HG02623 (cell line): Measurements from ENCODE around the gene NPLOC4.

Source experiments
- ATAC-seq: cut with Tn5 transposase; IDR thresholded peaks from one replicate; pipeline ENCODE4 v1.9.1; 2021; ENCODE audit warnings: moderate library complexity; ENCODE audit not compliant: unreplicated experiment

NPLOC4 gene

DNA sequence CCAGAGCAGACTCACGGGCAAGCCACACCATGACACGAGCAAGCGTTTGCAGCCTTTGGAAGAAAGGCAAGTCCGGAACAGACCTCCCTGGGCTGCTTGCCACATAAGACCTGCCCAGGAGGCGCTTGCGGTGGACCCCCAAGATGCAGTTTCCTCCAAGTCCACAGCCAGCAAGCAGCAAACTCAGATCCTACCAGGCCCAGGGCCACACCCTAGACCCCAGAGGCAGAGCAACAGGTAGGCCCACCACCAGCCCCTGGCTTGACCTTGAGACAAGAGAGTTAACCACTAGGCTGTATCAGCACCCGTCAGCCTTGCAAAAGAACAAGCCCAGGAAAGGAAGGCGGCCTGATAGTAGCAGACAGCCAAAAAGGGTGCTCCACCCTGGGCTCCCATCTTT, 87.1 kb downstream of the NPLOC4 start:
- no peak for ATAC-seq

DNA sequence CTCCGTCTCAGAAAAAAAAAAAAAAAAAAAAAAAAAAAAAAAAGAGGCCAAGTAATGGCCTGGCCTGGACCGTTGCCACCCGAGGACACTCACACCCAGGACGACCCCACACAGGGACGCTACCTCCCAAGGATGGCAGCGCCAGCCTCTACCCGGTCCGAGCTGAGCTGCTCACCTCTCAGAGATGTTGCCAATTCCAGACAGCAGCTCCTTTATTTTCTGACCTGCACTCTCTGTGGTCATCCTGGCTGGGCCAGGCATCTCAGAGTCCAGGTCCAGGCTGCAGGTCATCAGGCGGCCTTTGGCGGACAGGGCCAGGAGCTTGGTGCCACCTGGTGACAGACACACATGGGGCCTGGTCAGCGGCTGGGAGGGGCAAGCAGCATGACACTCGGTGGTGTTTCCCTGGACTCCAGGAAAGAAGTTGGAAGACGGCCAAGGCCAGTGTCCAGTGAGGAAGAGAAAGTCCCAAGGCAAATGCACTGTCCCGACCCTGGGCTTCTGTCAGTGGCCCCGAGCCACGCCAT, 87.8 kb downstream of the NPLOC4 start:
- ATAC-seq = no peak

DNA sequence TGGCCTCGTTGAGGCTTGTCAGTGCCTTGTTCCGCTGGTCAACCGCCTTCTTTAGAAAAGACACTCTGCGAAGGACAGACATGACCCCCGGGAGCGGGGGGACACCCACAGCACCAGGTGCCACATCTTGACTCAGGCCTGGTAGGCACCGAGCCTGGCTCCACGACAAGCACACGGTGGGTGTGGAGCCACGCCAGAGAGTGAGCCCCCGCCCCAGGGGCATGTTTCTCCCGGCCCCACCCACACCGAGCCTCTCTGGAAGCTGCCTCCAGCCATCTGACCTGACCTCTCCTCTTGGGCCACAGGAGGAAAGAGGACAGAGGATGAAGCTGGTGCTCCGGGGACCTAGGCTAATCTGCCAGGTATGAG, 89.3 kb downstream of the NPLOC4 start:
- no peak for ATAC-seq

DNA sequence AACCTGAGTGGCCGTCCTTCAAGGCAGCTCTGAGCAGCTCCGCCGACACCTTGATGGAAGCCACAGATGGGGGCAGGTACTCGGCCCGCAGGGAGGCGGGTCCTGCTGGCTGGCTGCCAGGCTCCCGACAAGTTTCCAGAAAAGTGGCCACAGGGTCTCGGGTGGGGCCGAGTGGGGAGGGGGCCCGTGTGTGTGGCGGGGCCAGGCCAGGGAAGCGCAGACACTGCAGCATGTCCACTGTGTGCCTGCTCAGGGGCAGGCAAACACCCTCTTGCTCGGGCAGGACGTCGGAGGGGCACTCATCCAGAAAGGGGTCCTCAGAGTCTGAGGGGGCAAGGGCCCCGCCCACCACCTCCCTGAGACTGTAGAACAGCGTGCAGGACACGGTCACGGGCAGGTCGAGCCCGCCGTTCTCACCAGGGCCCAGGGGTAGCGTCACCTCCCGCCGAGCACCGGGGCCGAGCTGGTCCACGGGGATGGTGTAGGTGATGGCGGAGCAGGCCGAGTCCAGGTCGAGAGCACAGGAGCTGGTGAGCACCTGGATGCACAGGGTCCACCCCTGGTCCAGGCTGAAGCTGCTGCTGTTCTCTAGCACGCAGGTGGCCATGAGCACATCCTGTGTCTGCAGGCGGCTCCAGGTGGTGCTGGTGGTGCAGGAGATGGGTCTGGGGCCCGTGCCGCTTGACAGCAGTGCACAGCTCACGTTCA, 89.9 kb downstream of the NPLOC4 start:
- ATAC-seq = no peak

DNA sequence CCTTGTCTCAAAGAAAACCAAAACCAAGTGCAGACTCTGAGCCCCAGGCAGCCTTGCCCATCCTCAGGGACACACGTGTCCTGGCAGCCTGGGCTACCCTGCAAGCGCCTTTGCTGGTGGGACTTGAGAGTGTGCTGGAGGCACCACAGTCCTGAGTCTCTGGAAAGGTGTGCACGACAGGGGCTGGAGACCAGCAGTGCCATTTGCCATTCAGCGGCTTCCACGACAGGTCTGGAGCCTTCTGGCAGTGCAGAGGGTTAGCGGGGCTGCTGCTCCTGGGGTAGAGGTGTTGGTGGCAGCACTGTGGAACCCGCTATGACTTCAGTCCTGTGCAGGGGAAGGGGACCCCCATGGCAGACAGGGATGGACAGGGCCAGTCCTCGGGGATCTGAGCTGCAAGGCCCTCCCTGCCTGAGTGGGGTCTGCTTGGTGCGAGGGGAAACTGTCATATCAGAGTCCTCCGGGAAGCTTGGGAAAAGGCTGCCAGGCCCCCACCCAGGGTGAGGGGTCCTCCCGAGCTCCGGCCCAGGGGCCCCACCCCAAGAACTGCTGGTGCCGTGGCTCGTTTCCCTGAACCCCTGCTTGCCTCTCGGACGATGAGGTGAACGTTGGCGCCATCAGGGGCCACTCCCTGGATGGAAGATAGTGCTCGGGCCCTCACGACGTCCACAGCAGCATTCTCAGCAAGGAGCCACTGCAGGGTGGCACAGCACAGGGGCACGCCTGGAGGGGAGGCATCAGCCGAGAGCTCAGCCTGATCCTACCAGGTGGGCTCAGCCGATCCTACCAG, 91.6 kb downstream of the NPLOC4 start:
- ATAC-seq = no peak

DNA sequence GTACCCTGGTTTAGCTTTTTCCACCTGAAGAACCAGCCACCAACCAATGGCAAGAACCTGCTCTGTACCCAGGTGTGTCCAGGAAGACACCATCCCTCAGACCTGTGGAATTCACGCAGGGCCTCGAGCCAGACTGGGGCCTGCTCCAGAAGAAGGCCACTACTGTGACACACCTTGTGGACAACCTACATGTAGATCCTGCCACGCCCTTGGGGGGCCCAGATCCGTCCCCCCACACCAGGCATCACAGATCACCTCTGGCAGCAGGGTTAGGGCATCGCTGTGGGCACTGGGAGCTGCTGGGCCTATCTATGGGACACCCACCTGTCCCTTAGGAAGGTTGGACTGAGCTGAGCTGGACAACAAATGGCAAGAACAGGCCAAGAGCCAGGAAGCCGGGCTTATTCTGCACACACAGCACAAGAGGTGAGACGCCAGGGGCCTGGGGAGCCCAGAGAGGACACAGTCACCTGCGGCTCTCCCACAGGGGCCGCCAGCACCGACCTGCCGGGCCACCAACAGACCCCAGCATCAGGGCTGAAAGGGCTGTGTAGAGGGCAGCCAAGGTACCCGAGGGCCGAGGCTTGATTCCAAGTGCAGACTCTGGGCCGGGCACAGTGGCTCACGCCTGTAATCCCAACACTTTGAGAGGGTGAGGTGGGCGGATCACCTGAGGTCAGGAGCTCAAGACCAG, 92.5 kb downstream of the NPLOC4 start:
- no peak for ATAC-seq

DNA sequence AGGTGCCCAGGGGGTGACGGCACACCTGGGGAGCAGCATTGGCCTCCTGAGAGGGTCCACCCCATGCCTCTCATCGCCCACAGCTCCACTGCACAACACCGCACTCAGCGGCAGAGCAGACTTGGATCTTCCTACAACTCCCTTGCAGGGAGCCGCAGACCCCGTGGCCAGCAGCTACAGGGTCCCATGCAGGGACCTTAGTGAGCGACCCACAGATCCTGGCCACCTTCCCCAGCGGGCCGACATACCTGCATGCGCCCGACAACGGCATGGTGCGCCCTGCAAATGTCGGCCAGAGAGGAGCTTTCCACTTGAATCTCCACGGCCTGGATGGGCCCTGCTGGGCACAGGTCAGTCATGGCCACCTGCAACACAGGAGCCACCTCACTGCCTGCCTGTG, 93.2 kb downstream of the NPLOC4 start:
- ATAC-seq = no peak

DNA sequence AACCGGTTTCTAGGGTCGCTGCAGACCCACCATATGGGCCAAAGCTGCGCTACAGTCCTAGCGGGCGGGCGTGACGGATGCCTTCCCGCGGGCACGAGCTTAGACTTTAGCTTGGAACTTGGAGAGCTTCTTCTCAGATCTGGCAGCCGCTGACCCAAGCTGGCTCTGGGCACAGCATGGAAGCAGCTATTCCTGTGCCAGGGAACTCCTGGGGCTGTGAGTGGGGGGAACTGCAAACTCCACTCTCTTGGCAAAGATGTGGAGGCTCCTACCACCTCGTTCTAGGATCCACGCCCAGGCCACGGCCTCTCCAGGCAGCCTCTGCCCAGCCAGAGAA, 93.6 kb downstream of the NPLOC4 start:
- no peak for ATAC-seq

DNA sequence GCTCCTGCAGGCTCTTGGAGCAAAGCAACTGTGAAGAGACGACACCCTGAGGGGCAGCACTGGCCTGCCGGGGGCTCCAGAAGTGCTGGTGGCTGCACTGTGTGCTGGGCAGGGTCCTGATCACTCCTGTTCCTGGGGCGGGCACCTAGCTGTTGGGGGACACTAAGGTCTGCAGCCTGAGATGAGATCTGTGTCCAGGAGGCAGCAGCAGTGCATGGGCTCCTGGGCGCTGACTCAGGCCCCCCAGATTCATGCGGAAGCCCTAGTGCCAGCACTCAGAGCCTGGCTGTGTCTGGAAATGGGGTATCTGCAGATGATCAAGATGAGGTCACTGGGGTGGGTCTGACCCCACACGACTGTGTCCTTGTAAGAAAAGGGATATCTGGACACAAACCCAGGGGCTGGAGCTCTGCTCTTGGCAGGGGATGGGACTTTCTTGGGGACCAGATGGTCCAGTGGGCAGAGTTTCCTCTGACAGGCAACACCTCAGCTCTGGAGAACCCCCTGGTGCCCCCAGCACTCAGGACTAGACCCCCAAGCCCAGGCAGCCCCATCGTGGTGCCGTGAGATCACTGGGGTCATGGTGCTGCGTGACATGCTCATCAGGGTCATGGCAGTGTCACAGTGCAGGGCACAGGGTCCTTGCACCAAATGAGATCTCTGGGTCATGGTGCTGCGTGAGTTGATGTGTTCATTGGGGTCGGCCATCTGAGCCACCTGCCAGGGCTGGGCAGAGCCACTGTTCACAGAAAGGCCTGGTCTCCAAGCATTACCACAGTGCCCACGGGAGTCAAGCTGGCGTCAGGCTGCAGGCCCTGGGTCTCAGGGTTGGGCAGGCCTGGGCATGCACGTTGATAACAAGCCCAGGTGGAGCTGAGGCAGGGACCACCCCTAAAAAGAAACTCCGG, 94.2 kb downstream of the NPLOC4 start:
- ATAC-seq = no peak

DNA sequence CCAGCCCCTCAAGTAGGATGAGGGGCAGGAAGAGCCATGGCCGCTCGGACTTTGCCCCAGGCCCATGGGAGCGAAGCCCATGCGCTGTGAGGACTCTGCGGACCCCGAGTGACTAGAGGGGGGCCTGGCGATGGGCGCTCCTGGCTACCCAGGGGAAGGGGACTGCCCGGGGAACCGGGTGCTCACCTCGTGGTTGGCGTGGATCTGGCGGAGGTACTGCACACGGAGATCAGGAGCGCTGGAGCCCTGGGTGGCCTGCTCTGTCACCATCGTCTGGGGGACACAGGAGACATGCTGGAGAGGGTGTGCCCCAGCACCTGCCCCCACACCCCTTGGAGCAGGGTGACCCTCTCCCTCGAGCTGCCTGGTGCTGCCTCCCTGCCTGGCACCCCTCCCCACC, 95.8 kb downstream of the NPLOC4 start:
- no peak for ATAC-seq

DNA sequence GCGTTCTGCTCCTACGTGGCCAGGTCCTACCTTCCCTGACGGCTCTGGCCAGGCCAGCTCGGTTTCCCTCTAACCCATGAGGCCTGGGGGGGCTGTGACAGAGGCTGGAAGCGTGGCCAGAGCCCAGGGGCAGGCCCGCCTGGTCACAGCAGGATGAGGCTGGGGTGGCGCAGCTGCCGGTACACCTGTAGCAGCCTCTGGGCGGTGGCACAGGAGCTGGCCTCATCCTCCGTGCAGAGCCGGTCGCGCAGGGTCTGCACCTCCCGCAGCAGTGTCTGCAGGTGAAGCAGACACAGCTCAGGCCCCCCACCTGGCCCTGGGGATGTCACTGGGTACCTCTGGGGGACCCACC, 96.3 kb downstream of the NPLOC4 start:
- no peak for ATAC-seq

DNA sequence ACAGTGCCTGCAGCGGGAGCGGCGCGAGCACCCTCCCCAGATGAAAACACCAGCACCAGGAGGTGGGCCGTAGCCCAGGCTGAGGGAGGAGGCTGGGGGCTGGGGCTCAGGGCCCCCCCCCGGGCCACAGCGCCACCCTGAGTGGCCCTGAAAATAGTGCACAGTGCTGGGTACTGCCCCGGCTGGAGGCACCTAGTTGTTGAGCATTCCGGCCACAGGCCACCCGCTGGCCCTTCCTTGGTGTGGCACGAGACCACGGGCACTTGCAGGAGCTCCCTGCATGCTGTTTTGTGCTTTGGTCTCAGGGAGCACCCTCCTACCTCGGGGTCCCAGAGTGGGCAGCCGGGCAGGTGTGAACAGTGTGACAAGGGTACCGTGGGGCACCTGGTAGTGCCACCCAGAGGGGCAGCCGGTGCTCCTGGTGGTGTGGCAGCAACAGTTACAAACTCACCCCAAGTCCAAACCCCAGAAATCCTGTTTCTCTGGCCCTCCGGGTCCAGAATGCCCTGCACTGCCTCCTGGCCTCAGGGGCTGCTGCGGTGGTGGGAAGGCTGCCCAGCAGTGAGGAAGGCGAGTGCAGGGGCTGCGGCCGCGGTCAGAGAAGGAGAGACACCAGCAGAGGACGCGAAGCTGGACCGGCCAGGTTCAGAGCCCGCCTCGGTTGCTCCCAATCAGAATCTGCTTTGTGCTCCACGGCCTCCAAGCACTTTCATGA, 96.8 kb downstream of the NPLOC4 start:
- no peak for ATAC-seq

DNA sequence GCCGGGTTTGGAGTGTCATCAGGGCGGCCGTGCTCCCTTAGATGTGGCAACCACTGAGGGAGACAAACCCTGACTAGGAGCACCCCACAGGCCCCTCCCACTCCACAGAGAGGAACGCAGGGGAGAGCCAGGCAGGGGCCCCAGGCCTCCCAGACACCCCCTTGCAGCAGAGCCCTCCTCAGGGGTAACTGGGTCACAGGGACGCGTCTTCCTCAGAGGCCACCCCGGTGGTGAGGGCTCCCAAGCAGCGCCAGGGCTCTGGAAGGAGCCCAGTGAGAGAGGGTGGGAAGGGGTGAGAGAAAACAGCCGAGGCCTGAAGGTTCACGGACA, 97.4 kb downstream of the NPLOC4 start:
- ATAC-seq = no peak

DNA sequence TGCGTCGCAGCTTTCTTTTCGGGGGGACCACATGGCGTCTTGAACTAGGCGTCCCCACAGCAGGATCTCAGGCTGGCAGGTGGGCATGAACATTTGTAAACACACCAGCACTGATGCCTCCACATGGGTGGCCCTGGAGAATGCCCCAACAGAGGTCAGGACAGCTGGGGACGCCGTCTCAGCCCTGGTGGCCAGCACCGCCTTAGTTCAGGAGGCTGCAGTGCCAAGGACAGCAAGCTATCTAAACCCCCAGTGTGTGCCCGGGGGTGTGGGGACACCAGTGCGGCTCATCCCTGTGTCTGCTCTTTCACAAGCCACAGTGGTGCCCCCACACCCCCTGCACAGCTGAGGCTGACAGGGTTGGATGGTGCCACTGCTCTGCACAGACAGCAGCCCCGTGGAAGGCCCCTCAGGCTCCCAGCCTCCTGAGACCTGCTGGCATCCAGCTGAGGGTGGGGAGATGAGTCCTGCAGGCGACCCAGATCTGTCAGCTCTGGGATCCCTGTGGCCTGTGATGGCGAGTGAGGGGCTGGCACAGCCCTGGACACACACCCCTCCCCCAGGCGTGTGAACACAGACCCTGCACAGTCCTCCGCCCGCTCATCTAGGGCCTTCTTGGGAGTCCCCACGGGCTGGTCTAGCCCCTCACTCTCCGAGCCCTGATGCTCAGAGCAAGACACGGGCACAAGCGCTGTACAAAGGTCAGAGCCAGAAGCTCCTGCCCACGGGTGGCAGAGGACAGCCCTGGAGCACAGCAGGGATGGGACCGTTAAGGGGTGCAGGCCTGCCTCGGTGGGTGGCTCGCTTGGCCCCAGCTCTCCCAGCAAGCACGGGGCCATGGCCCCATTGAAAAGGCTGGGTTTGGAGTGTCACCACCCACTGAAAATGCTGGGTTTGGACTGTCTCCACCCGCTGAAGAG, 98.0 kb downstream of the NPLOC4 start:
- no peak for ATAC-seq

DNA sequence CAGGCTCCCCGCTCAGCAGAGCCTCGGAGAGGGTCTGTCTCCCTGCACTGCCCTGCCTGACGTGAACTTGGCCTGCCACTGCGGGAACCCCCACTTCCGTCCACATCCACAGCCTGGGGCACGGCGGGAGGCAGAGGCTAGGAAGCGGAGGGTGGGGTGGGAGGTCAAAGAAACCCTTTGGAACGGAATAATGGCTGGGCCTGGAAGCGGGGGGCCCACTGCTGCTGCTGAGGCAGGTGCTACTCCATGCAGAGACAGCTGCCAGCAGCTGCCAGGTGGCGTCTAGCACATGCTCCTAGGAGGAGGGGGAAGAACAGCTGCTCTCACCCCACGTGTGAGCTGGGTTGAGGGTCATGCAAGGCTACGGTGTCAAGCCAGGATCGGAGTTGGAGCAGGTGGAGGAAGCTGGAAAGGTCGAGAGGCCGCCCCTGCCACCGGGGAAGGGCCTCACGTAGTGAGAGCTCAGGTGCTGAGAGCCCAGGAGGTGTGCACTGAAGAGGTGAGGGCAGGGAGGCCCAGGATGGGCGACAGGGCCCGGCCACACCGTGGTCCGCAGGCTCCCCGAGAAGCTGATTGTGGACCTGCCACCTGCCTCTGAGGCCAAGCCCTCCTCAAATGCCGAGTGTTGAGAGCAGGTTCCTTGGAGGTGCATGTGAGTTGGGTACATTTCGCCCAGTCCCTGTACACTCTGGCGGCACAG, 98.9 kb downstream of the NPLOC4 start:
- no peak for ATAC-seq

DNA sequence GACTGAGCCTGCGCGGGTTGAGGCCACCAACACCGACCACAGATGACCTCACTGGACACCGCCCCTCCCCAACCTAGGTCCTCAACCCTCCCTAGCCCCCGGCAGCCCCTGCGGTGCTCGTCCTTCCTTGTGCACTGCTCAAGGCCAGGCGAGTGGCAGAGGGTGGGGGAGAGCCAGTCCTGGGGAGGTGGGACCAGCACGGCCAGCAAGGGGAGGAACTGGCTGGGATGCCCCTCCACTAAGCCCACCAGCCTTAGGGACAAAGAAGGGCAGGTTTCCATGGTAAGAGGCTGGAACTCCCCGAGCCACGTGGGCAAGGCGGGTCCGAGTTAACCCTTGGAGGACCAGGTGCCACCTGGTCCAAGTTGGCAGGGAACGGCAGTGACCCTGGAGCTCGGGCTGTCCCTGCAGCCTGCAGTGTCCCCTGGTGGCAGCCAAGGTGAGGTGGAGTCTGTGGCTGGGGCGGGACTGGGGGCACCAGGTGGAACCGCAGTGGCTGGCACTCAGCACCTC, 99.5 kb downstream of the NPLOC4 start:
- ATAC-seq = no peak

DNA sequence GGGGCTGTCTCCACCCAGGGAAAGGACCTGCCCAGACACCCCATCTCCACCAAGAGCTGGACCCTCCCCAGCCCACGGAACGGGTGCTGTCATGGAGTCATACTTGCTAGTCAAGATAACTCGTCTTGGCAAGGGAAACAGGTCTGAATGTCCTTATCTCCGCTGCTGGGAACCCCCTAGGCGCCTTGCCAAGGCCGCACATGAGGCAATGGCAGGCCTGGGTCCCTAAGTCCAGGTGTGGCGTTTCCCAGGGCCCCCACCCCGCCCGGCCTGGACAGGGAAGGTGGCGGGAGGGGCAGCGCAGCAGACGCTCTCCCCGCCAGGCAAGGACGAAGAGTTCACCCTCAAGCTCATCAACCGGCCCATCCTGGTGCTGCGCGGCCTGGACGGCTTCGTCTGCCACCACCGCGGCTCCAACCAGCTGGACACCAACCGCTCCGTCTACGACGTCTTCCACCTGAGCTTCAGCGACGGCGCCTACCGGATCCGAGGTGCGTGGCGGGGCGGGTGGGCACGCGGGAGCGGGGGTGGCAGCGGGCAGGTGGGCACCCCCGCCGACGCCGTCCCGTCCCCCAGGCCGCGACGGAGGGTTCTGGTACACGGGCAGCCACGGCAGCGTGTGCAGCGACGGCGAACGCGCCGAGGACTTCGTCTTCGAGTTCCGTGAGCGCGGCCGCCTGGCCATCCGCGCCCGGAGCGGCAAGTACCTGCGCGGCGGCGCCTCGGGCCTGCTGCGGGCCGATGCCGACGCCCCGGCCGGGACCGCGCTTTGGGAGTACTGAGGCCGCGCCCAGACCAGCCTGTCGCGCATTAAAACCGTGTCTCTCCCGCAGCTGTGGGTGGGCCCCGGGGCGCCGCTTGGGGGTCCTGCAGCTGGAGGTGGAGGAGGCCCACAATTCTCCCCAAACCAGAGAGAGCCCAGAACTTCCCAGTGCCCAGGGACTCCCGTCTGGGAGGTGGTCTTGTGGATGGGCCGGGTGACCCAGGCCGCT, 100.3 kb downstream of the NPLOC4 start:
- no peak for ATAC-seq
